ENCODE results near the gene DBX2. TPM values are rescaled to one million over a fixed set of nuclear protein-coding genes. Genes with fewer than 3 reads are reported as not detected.
"Not testable (repeated sequence)": the region's sequence is repeated elsewhere in the genome, so short reads cannot be mapped to it uniquely, and the experiment has no call there.

DBX2 gene
- total RNA-seq, 4 donors from 2014 or later = not detected

DNA sequence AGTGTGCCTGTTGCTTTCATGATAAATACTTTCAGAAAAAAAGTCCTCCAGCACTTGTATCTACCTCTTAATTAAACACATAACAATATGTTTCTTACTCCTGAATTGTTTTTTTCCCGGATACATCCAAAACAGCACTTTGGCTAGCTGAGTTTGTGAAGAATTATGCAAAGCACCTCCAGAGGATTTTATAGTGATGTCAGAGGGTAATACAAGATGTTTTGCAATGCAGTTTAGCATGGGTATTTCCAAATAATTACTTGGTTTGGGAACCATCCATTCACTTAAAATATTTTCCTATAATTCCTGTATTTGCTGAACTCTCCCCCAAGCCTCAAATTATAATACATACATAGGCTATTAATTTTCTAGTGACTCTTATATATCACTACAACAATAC is 37.7 kb upstream of the DBX2 start:
- TF ChIP-seq, protein P1, sequence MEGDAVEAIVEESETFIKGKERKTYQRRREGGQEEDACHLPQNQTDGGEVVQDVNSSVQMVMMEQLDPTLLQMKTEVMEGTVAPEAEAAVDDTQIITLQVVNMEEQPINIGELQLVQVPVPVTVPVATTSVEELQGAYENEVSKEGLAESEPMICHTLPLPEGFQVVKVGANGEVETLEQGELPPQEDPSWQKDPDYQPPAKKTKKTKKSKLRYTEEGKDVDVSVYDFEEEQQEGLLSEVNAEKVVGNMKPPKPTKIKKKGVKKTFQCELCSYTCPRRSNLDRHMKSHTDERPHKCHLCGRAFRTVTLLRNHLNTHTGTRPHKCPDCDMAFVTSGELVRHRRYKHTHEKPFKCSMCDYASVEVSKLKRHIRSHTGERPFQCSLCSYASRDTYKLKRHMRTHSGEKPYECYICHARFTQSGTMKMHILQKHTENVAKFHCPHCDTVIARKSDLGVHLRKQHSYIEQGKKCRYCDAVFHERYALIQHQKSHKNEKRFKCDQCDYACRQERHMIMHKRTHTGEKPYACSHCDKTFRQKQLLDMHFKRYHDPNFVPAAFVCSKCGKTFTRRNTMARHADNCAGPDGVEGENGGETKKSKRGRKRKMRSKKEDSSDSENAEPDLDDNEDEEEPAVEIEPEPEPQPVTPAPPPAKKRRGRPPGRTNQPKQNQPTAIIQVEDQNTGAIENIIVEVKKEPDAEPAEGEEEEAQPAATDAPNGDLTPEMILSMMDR (IDR thresholded peaks at IDR 0.05) = no peak
- no peak for TF ChIP-seq POLR2A (IDR thresholded peaks at IDR 0.05)
- TF ChIP-seq EP300 (IDR thresholded peaks at IDR 0.05) = no peak
- Histone ChIP-seq H3K4me1 (no peaks in the 10 kb centered on the region), H3K36me3 (no peaks in the 10 kb centered on the region), H3K27ac (no peak overlapping the region), H3K27me3 (no peaks in the 10 kb centered on the region), H3K9me3 (peaks cover 0 to 9% (median 2%) of the 10 kb centered on the region in 4 donors), H3K4me3 (no peak overlapping the region)
- WGBS, 2 donors = 64 to 74% methylated on average over 1 of the region's 1 CpG
- DNase-seq (ENCODE audit: low spot score in 2 of 2) = no peak

- H3K27me3 ChIP-seq; H3K27ac ChIP-seq; H3K36me3 ChIP-seq; DNase-seq (ENCODE audit: low spot score in 2 of 2); H3K4me3 ChIP-seq; H3K4me1 ChIP-seq; H3K9me3 ChIP-seq: not testable (repeated sequence)
- WGBS, 2 donors = 96 to 100% methylated on average over 3 of the region's 3 CpGs
Measured at GRCh38 chr12:45084248-45084647, 33.3 kb upstream of the DBX2 start.

- TF ChIP-seq, protein P1 (IDR thresholded peaks at IDR 0.05) = no peak
- no peak for TF ChIP-seq EP300 (IDR thresholded peaks at IDR 0.05)
- no peak for TF ChIP-seq POLR2A (IDR thresholded peaks at IDR 0.05)
- H3K27ac ChIP-seq = no peak overlapping the region
- H3K4me3 ChIP-seq = no peak overlapping the region
- H3K9me3 ChIP-seq = no peaks in the 10 kb centered on the region
- H3K27me3 ChIP-seq = no peaks in the 10 kb centered on the region
- H3K4me1 ChIP-seq = no peaks in the 10 kb centered on the region
- 60 to 63% methylated on average over 2 of the region's 2 CpGs for WGBS, 2 donors
- H3K36me3 ChIP-seq = no peaks in the 10 kb centered on the region
- DNase-seq (ENCODE audit: low spot score in 2 of 2) = no peak
Measured at GRCh38 chr12:45077251-45077650, 26.4 kb upstream of the DBX2 start.

DNA sequence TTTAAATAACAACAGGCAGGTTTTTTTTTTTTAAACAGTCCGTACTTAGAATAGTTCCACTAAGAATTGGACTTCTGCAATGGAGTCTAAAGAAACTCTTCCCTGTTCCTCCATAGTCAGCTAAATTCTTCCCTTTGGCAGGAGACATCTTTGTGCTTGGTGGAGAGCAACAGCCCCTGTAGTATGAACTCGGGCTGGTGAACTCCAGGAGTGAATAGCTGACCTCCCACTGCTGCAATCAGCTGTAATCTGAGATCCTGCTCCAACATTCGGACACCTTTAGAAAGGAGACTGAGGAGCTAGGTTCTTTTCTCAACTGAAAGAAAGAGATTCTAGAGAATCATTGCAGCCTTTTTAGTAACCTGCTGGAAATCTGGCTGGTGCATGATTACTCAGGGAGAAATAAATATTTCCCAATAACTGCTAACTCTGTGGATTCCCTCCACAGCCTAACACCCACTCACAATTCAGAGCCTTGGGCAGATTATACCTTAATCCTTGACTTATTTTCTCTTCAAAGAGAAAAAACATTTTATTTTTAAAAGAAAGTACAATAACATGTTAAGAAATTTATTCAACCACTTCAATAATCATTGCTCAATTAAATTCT is 25.6 kb upstream of the DBX2 start:
- Histone ChIP-seq H3K27me3 (no peaks in the 10 kb centered on the region), H3K4me3 (no peak overlapping the region), H3K9me3 (no peaks in the 10 kb centered on the region), H3K4me1 (no peaks in the 10 kb centered on the region), H3K36me3 (no peaks in the 10 kb centered on the region), H3K27ac (no peak overlapping the region)
- WGBS, 2 donors = 33 to 43% methylated on average over 3 of the region's 3 CpGs
- TF ChIP-seq EP300 (IDR thresholded peaks at IDR 0.05) (no peak), POLR2A (IDR thresholded peaks at IDR 0.05) (no peak)
- TF ChIP-seq, protein P1 (IDR thresholded peaks at IDR 0.05) = no peak
- DNase-seq (ENCODE audit: low spot score in 2 of 2) = no peak

GRCh38 chr12:45075587-45076282 is 24.8 kb upstream of the DBX2 start:
- no peak for DNase-seq (ENCODE audit: low spot score in 2 of 2)
- H3K4me3 ChIP-seq = no peak overlapping the region
- H3K9me3 ChIP-seq = no peaks in the 10 kb centered on the region
- H3K4me1 ChIP-seq = no peaks in the 10 kb centered on the region
- H3K36me3 ChIP-seq = no peaks in the 10 kb centered on the region
- 71 to 76% methylated on average over 6 of the region's 6 CpGs for WGBS, 2 donors
- H3K27ac ChIP-seq = no peak overlapping the region
- TF ChIP-seq EP300 (IDR thresholded peaks at IDR 0.05) (no peak), POLR2A (IDR thresholded peaks at IDR 0.05) (no peak)
- TF ChIP-seq, protein P1 (IDR thresholded peaks at IDR 0.05) = no peak
- H3K27me3 ChIP-seq = no peaks in the 10 kb centered on the region
